ENCODE measurements around the gene DLG5. TPM values are rescaled to one million over a fixed set of nuclear protein-coding genes. Genes with fewer than 3 reads are reported as not detected.
A peak's percentile ranks its signal among the peaks of the same experiment; 100 is the strongest.

DLG5 gene
- total and polyA plus RNA-seq, 7 donors = 6.0 to 78.1 (median 41.0) TPM

- TF ChIP-seq POLR2A (IDR thresholded peaks at IDR 0.05) (no peak), EP300 (IDR thresholded peaks at IDR 0.05) (no peak), CTCF (IDR thresholded peaks at IDR 0.05) (no peak), POLR2AphosphoS5 (IDR thresholded peaks at IDR 0.05) (no peak)
- no peaks in the 10 kb centered on the region for H3K27me3 ChIP-seq
- 83 to 86% methylated on average over 5 of the region's 5 CpGs for WGBS, 2 donors
- H3K27ac ChIP-seq = peak overlapping the region in 2 of 4 donors; percentile 0 to 10
- intact Hi-C loops (cut with DNase I) = no loop called here
- H3K4me1 ChIP-seq = peaks cover 0 to 12% (median 8%) of the 10 kb centered on the region in 4 donors
- peaks cover 13 to 47% (median 35%) of the 10 kb centered on the region in 4 donors for H3K36me3 ChIP-seq
- H3K4me3 ChIP-seq = no peak overlapping the region
- DNase-seq = no peak
- H3K9me3 ChIP-seq = no peaks in the 10 kb centered on the region
Observed at GRCh38 chr10:77855404-77856155, 71.0 kb downstream of the DLG5 start.

GRCh38 chr10:77854115-77854514 lies 72.4 kb downstream of the DLG5 start:
- intact Hi-C loops (cut with DNase I) = no loop called here
- 95% methylated on average over 6 of the region's 6 CpGs for WGBS, 2 donors
- Histone ChIP-seq H3K27me3 (no peaks in the 10 kb centered on the region), H3K4me1 (peaks cover 0 to 16% (median 8%) of the 10 kb centered on the region in 4 donors), H3K36me3 (peaks cover 13 to 49% (median 35%) of the 10 kb centered on the region in 4 donors), H3K9me3 (no peaks in the 10 kb centered on the region), H3K27ac (no peak overlapping the region), H3K4me3 (no peak overlapping the region)
- no peak for DNase-seq
- TF ChIP-seq POLR2AphosphoS5 (IDR thresholded peaks at IDR 0.05) = no peak
- TF ChIP-seq EP300 (IDR thresholded peaks at IDR 0.05) = no peak
- TF ChIP-seq POLR2A (IDR thresholded peaks at IDR 0.05) = no peak
- no peak for TF ChIP-seq CTCF (IDR thresholded peaks at IDR 0.05)

- intact Hi-C loops (cut with DNase I) = no loop called here
- Histone ChIP-seq H3K27ac (no peak overlapping the region), H3K36me3 (peaks cover 13 to 49% (median 35%) of the 10 kb centered on the region in 4 donors)
Observed at GRCh38 chr10:77853256-77853655, 73.3 kb downstream of the DLG5 start.

GRCh38 chr10:77850620-77851231 lies 75.8 kb downstream of the DLG5 start:
- H3K4me1 ChIP-seq = peaks cover 0 to 36% (median 25%) of the 10 kb centered on the region in 4 donors
- intact Hi-C loops (cut with DNase I) = no loop called here
- H3K4me3 ChIP-seq = no peak overlapping the region
- peaks cover 13 to 40% (median 35%) of the 10 kb centered on the region in 4 donors for H3K36me3 ChIP-seq
- DNase-seq = no peak
- no peaks in the 10 kb centered on the region for H3K27me3 ChIP-seq
- H3K9me3 ChIP-seq = no peaks in the 10 kb centered on the region
- TF ChIP-seq CTCF (IDR thresholded peaks at IDR 0.05) = no peak
- peak overlapping the region in 2 of 4 donors; percentile 1 to 81 for H3K27ac ChIP-seq
- 94 to 95% methylated on average over 17 of the region's 17 CpGs for WGBS, 2 donors

More at GRCh38 chr10:77853256-77853655, 73.3 kb downstream of the DLG5 start:
- Histone ChIP-seq H3K27me3 (no peaks in the 10 kb centered on the region), H3K4me3 (no peak overlapping the region), H3K9me3 (no peaks in the 10 kb centered on the region), H3K4me1 (peaks cover 0 to 16% (median 8%) of the 10 kb centered on the region in 4 donors)
- WGBS, 2 donors = 96 to 97% methylated on average over 16 of the region's 16 CpGs
- TF ChIP-seq POLR2AphosphoS5 (IDR thresholded peaks at IDR 0.05) (no peak), POLR2A (IDR thresholded peaks at IDR 0.05) (no peak), CTCF (IDR thresholded peaks at IDR 0.05) (no peak), EP300 (IDR thresholded peaks at IDR 0.05) (no peak)
- no peak for DNase-seq
